Endothelial cell of umbilical vein (primary cell): ENCODE results near the gene ABTB1.

Experiments used
- CTCF ChIP-seq, 2 donors: IDR thresholded peaks; 1 replicate in 1 of 2; 2 replicates in 1 of 2; pipeline ENCODE4 v1.5.1; 2011; ENCODE audit warnings: low read length in 2 of 2, mild to moderate bottlenecking in 2 of 2, moderate library complexity in 2 of 2, control low read depth in 1 of 2, inconsistent platforms in 1 of 2, low read depth in 1 of 2; ENCODE audit not compliant: insufficient read depth in 1 of 2; ENCODE audit errors: extremely low read depth in 1 of 2
- JUN ChIP-seq: IDR thresholded peaks from 2 replicates; pipeline ENCODE4 v1.6.1; 2011; ENCODE audit warnings: borderline replicate concordance, low read depth; ENCODE audit not compliant: insufficient read length, insufficient read depth
- POLR2A ChIP-seq: IDR thresholded peaks from 2 replicates; pipeline ENCODE4 v1.6.1; 2012; ENCODE audit warnings: low read depth, mild to moderate bottlenecking, control low read depth, low read length
- POLR2AphosphoS5 ChIP-seq: IDR thresholded peaks from 2 replicates; pipeline ENCODE4 v1.6.1; 2012; ENCODE audit warnings: low read depth, mild to moderate bottlenecking, control low read depth, low read length, moderate library complexity; ENCODE audit not compliant: insufficient read depth

DNA sequence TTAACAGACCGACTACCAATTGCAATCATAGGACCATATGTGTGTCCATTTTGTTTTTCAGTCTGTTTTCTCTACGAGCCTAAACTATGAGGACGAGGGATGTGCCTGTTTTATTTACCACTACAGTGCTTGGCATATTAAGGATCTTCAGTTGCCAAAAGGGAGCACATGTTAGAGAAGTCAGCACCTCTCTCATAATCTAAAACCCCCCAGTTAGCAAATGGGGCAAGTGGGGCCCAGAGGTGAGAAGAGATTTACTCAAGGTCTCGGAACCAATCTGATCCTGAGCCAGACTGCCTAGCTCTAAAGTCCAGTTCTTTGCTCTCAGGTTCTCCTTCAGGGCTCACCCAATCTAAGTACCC is 44.3 kb upstream of the ABTB1 start:
- no peak for TF ChIP-seq CTCF (IDR thresholded peaks at IDR 0.05; ENCODE audit: extremely low read depth in 1 of 2, insufficient read depth in 1 of 2, low read depth in 1 of 2, low read length in 2 of 2)
- no peak for TF ChIP-seq POLR2A
- TF ChIP-seq JUN = no peak
- no peak for TF ChIP-seq POLR2AphosphoS5
